ENCODE measurements around the gene COL19A1.
"Not testable (repeated sequence)": the region's sequence is repeated elsewhere in the genome, so short reads cannot be mapped to it uniquely, and the experiment has no call there.

COL19A1 gene

GRCh38 chr6:69973763-69974162 is 107.4 kb downstream of the COL19A1 start:
- Histone ChIP-seq H3K4me1 (ENCODE audit: control insufficient read depth, insufficient read depth, low read length) (peaks cover 5% of the 10 kb centered on the region; the same call in 1 of the 2 replicates), H3K36me3 (ENCODE audit: control insufficient read depth, insufficient read depth, low read length) (no peaks in the 10 kb centered on the region), H3K4me3 (ENCODE audit: low read depth, low read length) (no peak overlapping the region), H3K9me3 (ENCODE audit: control insufficient read depth, insufficient read depth, low read depth, low read length) (no peaks in the 10 kb centered on the region), H3K27ac (ENCODE audit: low read depth, low read length) (no peak overlapping the region), H3K9ac (ENCODE audit: low read length) (no peak overlapping the region), H3K27me3 (ENCODE audit: control insufficient read depth, insufficient read depth, low read length) (no peaks in the 10 kb centered on the region)

GRCh38 chr6:69974193-69974592 is 107.8 kb downstream of the COL19A1 start:
- H3K9ac ChIP-seq (ENCODE audit: low read length): no peak overlapping the region
- peaks cover 5% of the 10 kb centered on the region; the same call in 1 of the 2 replicates for H3K4me1 ChIP-seq (ENCODE audit: control insufficient read depth, insufficient read depth, low read length)
- no peaks in the 10 kb centered on the region for H3K9me3 ChIP-seq (ENCODE audit: control insufficient read depth, insufficient read depth, low read depth, low read length)
- no peaks in the 10 kb centered on the region for H3K36me3 ChIP-seq (ENCODE audit: control insufficient read depth, insufficient read depth, low read length)
- H3K27ac ChIP-seq (ENCODE audit: low read depth, low read length): no peak overlapping the region
- no peaks in the 10 kb centered on the region for H3K27me3 ChIP-seq (ENCODE audit: control insufficient read depth, insufficient read depth, low read length)
- H3K4me3 ChIP-seq (ENCODE audit: low read depth, low read length): no peak overlapping the region

- Histone ChIP-seq H3K36me3 (ENCODE audit: control insufficient read depth, insufficient read depth, low read length) (no peaks in the 10 kb centered on the region), H3K4me3 (ENCODE audit: low read depth, low read length) (no peak overlapping the region), H3K4me1 (ENCODE audit: control insufficient read depth, insufficient read depth, low read length) (peaks cover 5% of the 10 kb centered on the region; the same call in 1 of the 2 replicates), H3K9me3 (ENCODE audit: control insufficient read depth, insufficient read depth, low read depth, low read length) (no peaks in the 10 kb centered on the region), H3K9ac (ENCODE audit: low read length) (no peak overlapping the region), H3K27me3 (ENCODE audit: control insufficient read depth, insufficient read depth, low read length) (no peaks in the 10 kb centered on the region), H3K27ac (ENCODE audit: low read depth, low read length) (peak overlapping the region; percentile 47; the same call in 1 of the 2 replicates)
Observed at GRCh38 chr6:69976591-69977090, 110.3 kb downstream of the COL19A1 start.

DNA sequence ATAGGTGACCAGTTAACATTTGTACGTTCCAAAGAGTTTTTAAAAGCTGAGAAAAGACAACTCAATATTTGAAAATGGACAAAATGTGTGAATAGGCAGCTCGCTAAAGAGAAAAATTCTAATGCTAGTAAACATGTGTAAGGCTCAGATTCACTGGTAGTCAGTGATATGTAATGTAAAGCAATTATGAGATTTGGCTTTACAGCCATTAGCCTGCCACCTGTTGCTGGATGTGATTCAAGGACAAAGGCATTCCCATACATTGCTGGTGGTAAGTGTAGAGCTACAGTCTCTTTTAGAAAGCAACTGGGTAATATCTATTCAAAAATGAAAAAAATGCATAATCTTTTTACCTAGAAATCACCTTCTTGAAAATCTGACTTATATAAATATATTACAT is 114.3 kb downstream of the COL19A1 start:
- no peaks in the 10 kb centered on the region for H3K4me1 ChIP-seq (ENCODE audit: control insufficient read depth, insufficient read depth, low read length)
- no peaks in the 10 kb centered on the region for H3K27me3 ChIP-seq (ENCODE audit: control insufficient read depth, insufficient read depth, low read length)
- no peak overlapping the region for H3K9ac ChIP-seq (ENCODE audit: low read length)
- no peaks in the 10 kb centered on the region for H3K9me3 ChIP-seq (ENCODE audit: control insufficient read depth, insufficient read depth, low read depth, low read length)
- H3K36me3 ChIP-seq (ENCODE audit: control insufficient read depth, insufficient read depth, low read length): no peaks in the 10 kb centered on the region
- H3K4me3 ChIP-seq (ENCODE audit: low read depth, low read length): no peak overlapping the region
- no peak overlapping the region for H3K27ac ChIP-seq (ENCODE audit: low read depth, low read length)

DNA sequence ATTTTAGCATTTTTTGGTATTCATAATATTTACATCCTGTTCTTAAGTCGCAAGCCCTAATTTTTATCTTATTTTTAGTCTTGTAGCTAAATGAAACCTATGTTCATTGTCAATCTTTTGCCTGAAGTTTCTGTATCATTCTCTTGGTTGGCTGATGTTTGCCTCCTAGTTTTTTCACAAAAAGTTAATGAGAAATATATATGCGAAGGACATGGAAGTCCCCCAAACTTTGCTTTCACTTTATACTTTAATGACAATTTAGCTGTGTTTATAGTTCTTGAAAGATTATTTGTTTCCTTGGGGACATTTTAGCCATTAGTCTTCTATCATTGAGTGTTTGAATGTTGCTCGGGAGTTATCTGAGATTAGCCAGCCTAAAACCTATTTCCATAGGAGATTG is 118.2 kb downstream of the COL19A1 start:
- Histone ChIP-seq H3K4me1 (ENCODE audit: control insufficient read depth, insufficient read depth, low read length) (no peaks in the 10 kb centered on the region), H3K4me3 (ENCODE audit: low read depth, low read length) (no peak overlapping the region), H3K36me3 (ENCODE audit: control insufficient read depth, insufficient read depth, low read length) (no peaks in the 10 kb centered on the region), H3K9ac (ENCODE audit: low read length) (no peak overlapping the region), H3K27ac (ENCODE audit: low read depth, low read length) (no peak overlapping the region), H3K9me3 (ENCODE audit: control insufficient read depth, insufficient read depth, low read depth, low read length) (no peaks in the 10 kb centered on the region), H3K27me3 (ENCODE audit: control insufficient read depth, insufficient read depth, low read length) (no peaks in the 10 kb centered on the region)

DNA sequence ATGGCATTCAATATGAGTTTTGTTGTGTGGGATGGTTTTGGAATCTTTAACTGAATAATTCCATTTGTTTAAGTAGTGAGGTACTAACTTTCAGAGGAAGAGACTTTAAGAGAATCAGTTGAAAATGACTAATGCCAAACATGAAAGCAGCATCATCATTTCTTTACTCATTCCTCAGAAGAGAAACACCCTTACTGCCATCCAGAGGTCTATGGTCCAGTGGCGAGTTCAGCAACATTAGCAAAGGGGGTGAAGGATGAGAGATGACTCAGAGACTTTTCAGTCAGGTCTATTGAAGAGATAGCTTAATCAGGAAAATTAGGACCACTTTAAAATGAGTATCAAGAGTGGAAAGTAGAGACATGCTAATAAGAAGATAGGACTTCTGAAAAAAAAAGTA is 118.8 kb downstream of the COL19A1 start:
- no peaks in the 10 kb centered on the region for H3K27me3 ChIP-seq (ENCODE audit: control insufficient read depth, insufficient read depth, low read length)
- no peak overlapping the region for H3K9ac ChIP-seq (ENCODE audit: low read length)
- H3K9me3 ChIP-seq (ENCODE audit: control insufficient read depth, insufficient read depth, low read depth, low read length): no peaks in the 10 kb centered on the region
- H3K4me3 ChIP-seq (ENCODE audit: low read depth, low read length): no peak overlapping the region
- H3K27ac ChIP-seq (ENCODE audit: low read depth, low read length): no peak overlapping the region
- no peaks in the 10 kb centered on the region for H3K36me3 ChIP-seq (ENCODE audit: control insufficient read depth, insufficient read depth, low read length)
- no peaks in the 10 kb centered on the region for H3K4me1 ChIP-seq (ENCODE audit: control insufficient read depth, insufficient read depth, low read length)

DNA sequence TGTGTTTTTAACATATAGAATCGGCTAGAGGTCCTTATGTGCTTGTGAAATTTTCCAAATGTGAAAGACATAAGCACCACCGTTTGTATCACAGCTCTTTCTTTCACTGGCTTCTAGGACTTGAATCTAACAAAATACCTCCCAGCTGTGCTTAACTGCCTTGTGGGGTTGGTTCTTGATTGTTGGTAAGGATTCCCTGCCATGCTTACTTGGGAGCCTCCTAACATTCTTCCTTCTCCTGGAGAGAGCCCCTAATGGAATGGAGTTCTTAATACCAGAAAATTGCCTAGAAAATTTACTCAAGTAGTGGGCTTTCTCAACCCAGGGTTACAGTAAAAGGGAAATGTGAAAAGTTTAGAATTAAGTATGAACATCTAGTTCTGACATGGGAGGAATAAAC is 121.2 kb downstream of the COL19A1 start:
- Histone ChIP-seq H3K27ac (ENCODE audit: low read depth, low read length) (no peak overlapping the region), H3K36me3 (ENCODE audit: control insufficient read depth, insufficient read depth, low read length) (no peaks in the 10 kb centered on the region), H3K4me1 (ENCODE audit: control insufficient read depth, insufficient read depth, low read length) (no peaks in the 10 kb centered on the region), H3K4me3 (ENCODE audit: low read depth, low read length) (no peak overlapping the region), H3K27me3 (ENCODE audit: control insufficient read depth, insufficient read depth, low read length) (no peaks in the 10 kb centered on the region), H3K9me3 (ENCODE audit: control insufficient read depth, insufficient read depth, low read depth, low read length) (no peaks in the 10 kb centered on the region), H3K9ac (ENCODE audit: low read length) (no peak overlapping the region)

DNA sequence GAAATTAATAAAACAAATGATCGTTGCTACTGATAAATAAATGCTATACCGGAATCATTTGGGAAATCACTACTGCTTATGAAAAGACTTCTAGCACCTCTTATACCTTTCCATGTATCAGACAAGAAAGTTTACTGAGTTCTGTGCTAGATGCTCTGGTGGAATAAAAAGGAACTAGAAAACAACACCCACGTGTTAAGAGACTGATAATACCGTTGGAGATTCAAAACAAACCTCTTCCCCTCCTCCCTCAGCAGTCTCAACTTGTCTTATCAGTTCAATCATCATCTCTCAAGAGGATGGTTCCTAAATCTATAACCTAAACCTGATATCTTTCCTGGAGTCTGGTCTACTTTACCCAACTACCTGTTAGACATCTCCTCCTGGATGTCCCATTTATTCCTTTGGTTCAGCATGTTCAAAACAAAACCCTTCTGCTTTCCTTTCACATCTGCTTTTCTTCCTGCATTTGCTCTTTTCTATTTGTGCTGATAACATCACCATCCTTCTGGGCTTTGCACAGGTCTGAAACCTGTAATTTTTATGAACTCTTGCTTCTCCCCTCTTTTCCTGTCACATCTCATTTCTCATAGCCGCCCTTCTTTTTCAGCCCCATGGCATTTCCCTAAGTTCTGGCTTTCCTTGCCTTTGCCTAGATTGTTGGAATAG is 122.2 kb downstream of the COL19A1 start:
- Histone ChIP-seq H3K27me3 (ENCODE audit: control insufficient read depth, insufficient read depth, low read length) (no peaks in the 10 kb centered on the region), H3K9ac (ENCODE audit: low read length) (no peak overlapping the region), H3K4me1 (ENCODE audit: control insufficient read depth, insufficient read depth, low read length) (no peaks in the 10 kb centered on the region), H3K36me3 (ENCODE audit: control insufficient read depth, insufficient read depth, low read length) (no peaks in the 10 kb centered on the region), H3K9me3 (ENCODE audit: control insufficient read depth, insufficient read depth, low read depth, low read length) (no peaks in the 10 kb centered on the region), H3K27ac (ENCODE audit: low read depth, low read length) (no peak overlapping the region), H3K4me3 (ENCODE audit: low read depth, low read length) (no peak overlapping the region)

DNA sequence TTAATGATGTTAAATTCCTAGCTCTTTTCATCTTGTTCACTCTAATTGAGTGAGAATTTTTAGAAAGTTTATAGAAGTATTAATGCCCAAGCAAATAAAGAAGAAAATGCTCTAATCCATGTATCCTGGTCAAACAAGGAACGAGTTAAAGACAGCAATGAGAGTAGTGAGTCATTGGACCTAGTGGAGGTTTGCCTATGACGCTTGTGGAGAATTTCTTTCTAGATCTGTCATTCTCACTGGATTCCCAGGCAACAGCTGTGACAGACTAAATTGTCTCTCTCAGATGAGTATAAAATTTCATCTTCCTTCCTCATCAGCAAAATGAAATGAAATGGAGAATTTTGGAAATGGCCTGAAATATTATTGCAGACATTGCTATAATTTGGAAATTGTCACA is 127.9 kb downstream of the COL19A1 start:
- H3K27me3 ChIP-seq (ENCODE audit: control insufficient read depth, insufficient read depth, low read length): no peaks in the 10 kb centered on the region
- H3K9me3 ChIP-seq (ENCODE audit: control insufficient read depth, insufficient read depth, low read depth, low read length): no peaks in the 10 kb centered on the region
- H3K4me1 ChIP-seq (ENCODE audit: control insufficient read depth, insufficient read depth, low read length): no peaks in the 10 kb centered on the region
- no peaks in the 10 kb centered on the region for H3K36me3 ChIP-seq (ENCODE audit: control insufficient read depth, insufficient read depth, low read length)
- no peak overlapping the region for H3K9ac ChIP-seq (ENCODE audit: low read length)
- H3K27ac ChIP-seq (ENCODE audit: low read depth, low read length): no peak overlapping the region
- H3K4me3 ChIP-seq (ENCODE audit: low read depth, low read length): no peak overlapping the region

DNA sequence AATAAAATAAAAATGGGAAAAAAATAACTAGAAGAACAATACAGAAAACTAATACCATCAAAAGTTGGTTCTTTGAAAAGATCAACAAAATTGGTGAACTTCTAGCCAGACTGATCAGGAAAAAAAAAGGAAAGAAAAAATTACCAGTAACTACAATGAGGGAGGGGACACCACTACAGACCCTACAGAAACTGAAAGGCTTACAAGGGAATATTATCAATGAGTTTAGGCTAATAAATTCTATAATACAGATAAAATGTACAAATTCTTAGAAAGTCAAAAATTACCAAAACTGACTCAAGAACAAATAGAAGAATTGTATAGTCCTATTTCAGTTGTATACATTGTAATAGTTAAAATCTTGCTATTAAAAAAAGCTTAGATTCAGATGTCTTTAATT is 141.8 kb downstream of the COL19A1 start:
- Histone ChIP-seq H3K9me3 (ENCODE audit: control insufficient read depth, insufficient read depth, low read depth, low read length) (no peaks in the 10 kb centered on the region), H3K36me3 (ENCODE audit: control insufficient read depth, insufficient read depth, low read length) (no peaks in the 10 kb centered on the region), H3K9ac (ENCODE audit: low read length) (no peak overlapping the region), H3K27me3 (ENCODE audit: control insufficient read depth, insufficient read depth, low read length) (no peaks in the 10 kb centered on the region), H3K4me3 (ENCODE audit: low read depth, low read length) (no peak overlapping the region), H3K4me1 (ENCODE audit: control insufficient read depth, insufficient read depth, low read length) (no peaks in the 10 kb centered on the region), H3K27ac (ENCODE audit: low read depth, low read length) (no peak overlapping the region)

GRCh38 chr6:70010339-70010738 is 144.0 kb downstream of the COL19A1 start:
- not testable (repeated sequence) for H3K4me3 ChIP-seq (ENCODE audit: low read depth, low read length); H3K27me3 ChIP-seq (ENCODE audit: control insufficient read depth, insufficient read depth, low read length); H3K9me3 ChIP-seq (ENCODE audit: control insufficient read depth, insufficient read depth, low read depth, low read length); H3K27ac ChIP-seq (ENCODE audit: low read depth, low read length); H3K36me3 ChIP-seq (ENCODE audit: control insufficient read depth, insufficient read depth, low read length); H3K9ac ChIP-seq (ENCODE audit: low read length); H3K4me1 ChIP-seq (ENCODE audit: control insufficient read depth, insufficient read depth, low read length)
